ENCODE results near the gene RAB24. TPM values are rescaled to one million over a fixed set of nuclear protein-coding genes. Genes with fewer than 3 reads are reported as not detected.
A peak's percentile ranks its signal among the peaks of the same experiment; 100 is the strongest.
"Not testable (repeated sequence)": the region's sequence is repeated elsewhere in the genome, so short reads cannot be mapped to it uniquely, and the experiment has no call there.

The RAB24 gene
- polyA plus RNA-seq, 4 donors = 24.8 to 38.2 (median 27.3) TPM

GRCh38 chr5:177311723-177312648 is 8.5 kb upstream of the RAB24 start, which contains the start of gene MXD3:
TSS of gene MXD3 (minus strand) at chr5:177311898. CDS start at chr5:177311830, 68 bp downstream.
- DNase-seq (ENCODE audit: low read depth in 4 of 4, low spot score in 3 of 4) = peak; percentile 85 to 89 (median 88)

GRCh38 chr5:177311392-177311722 is 7.8 kb upstream of the RAB24 start:
- no peak for DNase-seq (ENCODE audit: low read depth in 4 of 4, low spot score in 3 of 4)

DNA sequence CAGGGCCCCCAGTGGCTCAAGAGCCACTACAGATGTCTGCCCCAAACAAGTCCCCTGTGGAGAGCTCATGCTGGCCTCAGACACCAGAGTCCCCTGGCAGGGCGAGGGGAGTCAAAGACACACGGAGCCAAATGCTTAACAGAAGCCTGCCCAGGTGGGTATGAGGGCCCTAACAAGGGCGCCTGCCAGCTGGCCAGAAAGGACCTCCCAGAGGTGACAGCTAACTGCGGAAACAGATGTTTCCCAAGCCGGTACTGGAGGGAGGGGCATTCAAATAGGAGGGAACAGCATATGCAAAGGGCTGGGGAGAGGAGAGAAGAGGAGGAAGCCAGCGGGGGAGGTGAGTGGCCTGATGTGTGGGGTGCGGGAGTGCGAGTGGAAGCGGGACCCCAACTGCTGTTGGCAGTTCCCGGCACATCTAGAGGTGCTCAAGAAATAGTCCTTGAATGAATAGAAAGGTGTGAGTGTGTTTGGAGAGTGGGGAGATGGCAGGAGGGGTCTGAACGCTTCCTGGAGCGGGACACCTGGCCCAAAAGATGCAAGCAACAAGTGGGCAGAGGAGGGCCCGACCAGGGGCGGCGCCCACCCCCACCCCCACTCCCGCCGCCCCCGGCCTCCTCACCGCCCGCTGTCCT is 7.4 kb upstream of the RAB24 start:
- DNase-seq (ENCODE audit: low read depth in 4 of 4, low spot score in 3 of 4) = no peak

- no peak for DNase-seq (ENCODE audit: low read depth in 4 of 4, low spot score in 3 of 4)
Observed at GRCh38 chr5:177310332-177310731, 6.8 kb upstream of the RAB24 start.

DNA sequence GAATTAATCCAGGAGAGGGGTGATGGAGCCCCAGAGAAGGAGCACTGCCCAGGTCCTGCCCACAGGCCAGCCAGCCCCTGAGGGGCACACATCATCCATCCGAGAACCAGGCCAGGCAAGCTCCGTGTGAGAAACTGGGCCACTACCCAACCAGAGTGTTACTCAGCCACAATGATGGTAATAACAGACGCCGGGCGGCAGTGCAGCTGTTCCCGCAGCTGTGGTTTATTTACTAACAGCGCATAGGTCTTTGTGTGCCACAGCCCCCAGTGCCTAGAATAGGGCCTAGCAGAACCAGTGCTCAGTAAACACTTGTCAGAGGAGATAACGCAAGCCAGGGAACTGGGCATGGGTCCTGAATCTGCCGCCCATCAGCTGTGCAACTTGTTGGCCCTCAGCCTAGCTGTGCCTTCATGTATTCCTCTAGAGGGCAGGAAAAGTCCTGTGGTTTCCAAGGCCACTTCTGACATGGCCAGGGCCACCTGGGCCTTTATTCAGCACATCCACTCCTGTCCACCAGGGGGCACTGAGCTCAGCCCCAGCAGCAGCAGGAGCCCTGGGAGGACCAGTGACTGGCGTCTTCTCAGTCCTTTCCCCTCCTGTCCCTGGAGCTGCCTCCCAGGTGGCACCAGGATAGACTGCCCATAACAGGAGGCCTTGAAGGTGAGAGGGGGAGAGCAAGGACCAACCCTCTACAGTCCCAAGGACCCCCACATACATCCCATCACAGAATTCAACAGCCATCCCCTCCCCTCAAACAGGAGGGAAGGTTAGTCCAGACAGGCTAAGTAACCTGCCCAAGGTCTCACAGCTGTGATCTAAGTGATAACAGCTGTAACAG is 6.1 kb upstream of the RAB24 start:
- no peak for DNase-seq (ENCODE audit: low read depth in 4 of 4, low spot score in 3 of 4)

GRCh38 chr5:177308740-177309139 is 5.2 kb upstream of the RAB24 start:
- DNase-seq (ENCODE audit: low read depth in 4 of 4, low spot score in 3 of 4) = no peak

DNA sequence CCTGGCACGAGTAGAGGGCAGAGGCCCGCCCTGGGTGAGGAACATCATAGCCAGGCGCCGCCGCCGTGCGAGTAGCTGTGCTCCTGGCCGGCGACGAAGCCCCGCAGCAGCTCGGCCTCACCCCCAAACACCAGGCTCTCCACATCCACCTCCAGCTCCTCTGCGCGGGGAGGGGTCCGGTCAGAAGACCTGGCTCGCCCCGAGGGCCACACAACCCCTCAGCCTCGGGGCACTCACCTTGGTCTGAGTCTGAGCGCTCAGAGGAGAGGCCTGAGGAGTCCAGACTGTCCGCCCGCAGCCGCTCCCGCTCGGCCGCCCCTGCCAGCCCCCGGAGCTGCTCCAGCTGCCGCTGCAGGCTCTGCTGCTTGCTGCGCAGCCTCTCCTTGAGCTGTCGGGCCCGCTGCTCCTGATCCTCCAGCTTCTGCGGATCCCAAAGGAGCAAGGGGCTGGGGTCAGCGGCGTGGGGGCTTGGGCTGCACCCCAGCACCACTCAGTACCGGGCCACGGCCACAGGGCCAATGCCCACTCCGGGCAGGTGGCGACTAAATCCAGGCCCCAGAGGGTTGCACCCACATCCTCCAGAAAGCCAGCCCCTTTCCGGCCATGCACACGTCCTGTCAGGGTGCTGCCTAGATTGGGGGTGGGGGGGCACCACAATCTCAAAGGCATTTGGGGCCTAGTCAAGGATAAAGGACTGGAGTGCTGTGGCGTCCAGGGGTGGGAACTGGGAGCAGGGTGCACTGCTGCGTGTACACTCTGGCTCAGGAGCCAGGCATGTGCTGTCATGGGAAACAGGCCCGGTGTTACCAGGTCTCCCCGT is 4.2 kb upstream of the RAB24 start:
- no peak for DNase-seq (ENCODE audit: low read depth in 4 of 4, low spot score in 3 of 4)

DNA sequence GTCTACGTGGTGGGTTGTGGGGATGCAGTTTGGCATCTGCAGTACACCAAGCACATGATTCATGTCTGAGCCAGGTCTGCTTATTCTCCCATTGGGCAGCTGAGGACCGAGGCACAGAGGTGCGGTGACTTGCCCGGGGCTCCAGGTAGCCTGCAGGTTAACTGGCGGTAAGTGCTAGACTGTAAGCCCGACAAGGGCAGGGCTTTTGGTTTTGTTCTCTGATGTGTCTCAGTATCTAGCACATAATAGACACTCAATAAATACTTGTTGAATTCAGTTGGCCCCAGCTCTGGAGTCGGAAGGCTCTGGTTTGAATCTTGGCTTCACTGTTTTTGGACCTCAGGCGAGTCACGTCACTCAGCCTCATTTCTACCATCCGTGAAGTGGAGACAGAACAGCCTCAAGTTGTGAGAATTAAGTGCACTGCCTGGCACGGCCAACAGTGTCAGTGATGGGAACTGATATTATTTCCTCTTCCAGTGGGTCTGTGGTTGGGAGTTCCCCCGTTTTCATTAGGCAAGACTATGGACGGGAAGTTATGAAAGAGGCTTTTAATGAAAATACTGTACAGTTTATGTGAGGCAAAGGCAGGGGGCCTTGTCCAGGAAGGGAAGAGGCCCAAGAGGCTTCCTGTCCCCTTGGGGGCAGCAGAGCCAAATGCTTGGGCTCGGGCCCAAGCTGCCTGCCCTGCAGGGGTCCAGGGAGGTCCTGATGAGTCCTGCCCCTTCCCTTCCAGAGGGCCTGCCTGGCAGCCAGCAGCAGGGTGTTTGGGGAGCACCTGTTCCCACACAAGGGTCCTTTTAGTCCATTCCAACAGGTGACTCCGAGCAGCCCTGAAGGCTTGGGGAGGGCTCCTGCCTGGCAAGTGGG is 3.4 kb upstream of the RAB24 start:
- no peak for DNase-seq (ENCODE audit: low read depth in 4 of 4, low spot score in 3 of 4)

GRCh38 chr5:177306103-177306640 is 2.7 kb upstream of the RAB24 start:
- DNase-seq (ENCODE audit: low read depth in 4 of 4, low spot score in 3 of 4) = not testable (repeated sequence)

DNA sequence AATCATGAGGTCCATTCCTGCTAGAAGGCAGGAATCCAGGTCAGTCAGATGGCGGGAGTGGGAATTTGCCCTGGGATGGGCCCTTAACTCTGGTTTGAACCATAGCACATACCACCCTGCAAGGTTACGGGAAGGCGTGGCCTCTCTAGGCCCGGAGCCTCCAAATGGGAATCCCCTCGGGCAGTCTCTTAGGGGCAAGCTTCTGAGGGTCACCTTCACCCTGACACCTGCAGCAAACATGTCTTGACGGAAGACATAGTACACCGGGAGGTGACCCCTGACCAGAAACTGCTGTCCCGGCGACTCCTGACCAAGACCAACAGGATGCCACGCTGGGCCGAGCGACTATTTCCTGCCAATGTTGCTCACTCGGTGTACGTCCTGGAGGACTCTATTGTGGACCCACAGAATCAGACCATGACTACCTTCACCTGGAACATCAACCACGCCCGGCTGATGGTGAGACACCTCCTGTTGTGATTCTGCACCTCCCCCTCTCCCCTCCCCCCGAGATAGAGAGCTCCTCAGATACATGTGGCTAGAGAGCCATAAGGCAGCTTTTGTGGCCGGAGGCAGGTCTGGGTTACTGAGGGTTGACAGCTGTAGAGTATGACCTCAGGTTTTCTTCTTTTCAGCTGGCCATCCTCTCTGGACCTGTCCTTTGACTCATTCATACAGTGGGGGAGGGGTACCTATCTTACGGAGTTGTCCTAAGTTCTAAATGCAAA is 1.0 kb upstream of the RAB24 start:
- no peak for DNase-seq (ENCODE audit: low read depth in 4 of 4, low spot score in 3 of 4)

- DNase-seq (ENCODE audit: low read depth in 4 of 4, low spot score in 3 of 4) = no peak
Observed at GRCh38 chr5:177303925-177304391, 439 bp upstream of the RAB24 start.

- no peak for DNase-seq (ENCODE audit: low read depth in 4 of 4, low spot score in 3 of 4)
Observed at GRCh38 chr5:177302354-177303110, 987 bp downstream of the RAB24 start.

- DNase-seq (ENCODE audit: low read depth in 4 of 4, low spot score in 3 of 4) = no peak
Observed at GRCh38 chr5:177301503-177302165, 1.9 kb downstream of the RAB24 start.

DNA sequence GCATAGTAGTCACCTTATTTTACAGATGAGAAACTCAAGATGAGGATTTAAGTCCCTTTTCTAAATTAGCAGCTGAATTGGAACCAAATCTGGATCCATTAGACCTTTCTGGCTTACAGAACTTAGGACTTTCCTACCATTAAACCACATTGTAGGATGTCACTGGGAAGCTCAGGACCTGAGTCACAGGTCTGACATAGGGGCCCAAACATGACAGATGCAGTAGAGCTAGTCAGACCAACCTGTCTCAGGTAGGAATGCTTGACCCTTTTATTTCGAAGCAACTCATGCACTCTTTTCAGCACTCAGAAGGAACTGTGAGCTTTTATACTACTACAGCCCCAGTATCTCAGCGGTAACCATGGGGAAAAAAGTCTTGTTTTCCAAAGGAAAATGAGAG is 2.6 kb downstream of the RAB24 start:
- DNase-seq (ENCODE audit: low read depth in 4 of 4, low spot score in 3 of 4) = no peak

DNA sequence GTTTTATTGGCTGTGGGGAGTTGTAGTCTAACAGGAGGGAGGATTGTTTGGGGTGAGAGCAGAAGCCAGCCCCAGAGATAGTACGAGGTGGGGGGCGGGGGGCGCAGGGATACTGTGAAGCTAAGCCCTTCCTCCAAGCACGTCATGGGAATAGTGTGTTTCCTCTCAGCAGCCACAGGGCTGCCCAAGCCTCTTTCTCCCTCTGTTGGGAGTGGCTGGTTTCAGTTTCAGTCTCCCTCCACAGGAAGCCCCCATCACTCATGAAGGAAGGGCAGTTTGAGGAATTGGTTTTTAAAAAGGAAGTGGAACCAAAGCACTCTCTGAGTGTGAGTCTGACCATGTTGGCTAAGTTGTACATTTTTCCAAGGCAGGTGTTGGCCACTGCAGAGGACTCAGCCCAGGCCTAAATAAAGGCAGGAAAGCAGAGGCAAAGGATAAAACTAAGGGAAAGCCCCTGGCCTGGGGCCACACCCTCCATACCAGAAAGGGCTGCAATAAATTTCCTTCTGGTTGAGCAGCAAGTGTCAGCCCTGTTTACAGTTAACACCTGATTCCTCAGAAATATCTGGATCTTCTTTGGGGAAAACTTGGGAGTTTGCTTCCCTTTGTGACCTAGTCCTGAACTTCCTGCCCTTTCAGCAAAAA is 3.2 kb downstream of the RAB24 start:
- no peak for DNase-seq (ENCODE audit: low read depth in 4 of 4, low spot score in 3 of 4)

- no peak for DNase-seq (ENCODE audit: low read depth in 4 of 4, low spot score in 3 of 4)
Observed at GRCh38 chr5:177299697-177300096, 3.8 kb downstream of the RAB24 start.

Measured in right renal pelvis (tissue), 4 donors.